H1 (cell line): ENCODE measurements around the gene CX3CR1. TPM values are rescaled to one million over a fixed set of nuclear protein-coding genes. Genes with fewer than 3 reads are reported as not detected.

ENCODE experiments used
- CTCF ChIA-PET: fragments of 300-600 bp; sonication (Branson Sonifier 250); formaldehyde crosslinking; loops from one replicate; lab custom pipeline; 2021; ENCODE audit not compliant: partially characterized antibody; lab: Charles Lee
- POLR2A ChIA-PET: fragments of 300-600 bp; sonication (Branson Sonifier 250); formaldehyde crosslinking; loops from one replicate; lab custom pipeline; 2021; ENCODE audit warnings: inconsistent platforms; ENCODE audit not compliant: partially characterized antibody; lab: Charles Lee
- DNase-seq, 2 experiments: peaks; one replicate each; pipeline versions ENCODE4 v3.0.0 to v3.0.0-alpha.2; 2010 to 2022; ENCODE audit warnings: low spot score in 2 of 2, low read depth in 1 of 2, mixed read lengths in 1 of 2
- FAIRE-seq: peaks from 2 replicates; lab custom pipeline; 2011; peaks lifted over from hg19 to GRCh38; lab: Jason Lieb, UNC
- H2AFZ ChIP-seq: 2 replicates; pipeline ENCODE4 v1.8.1; 2012; ENCODE audit warnings: low read length, inconsistent platforms
- H2AK5ac ChIP-seq: 2 replicates; pipeline ENCODE4 v1.6.1; 2013; ENCODE audit warnings: low read depth, low read length
- H2BK120ac ChIP-seq: replicated peaks from 2 replicates; pipeline ENCODE3; 2013; ENCODE audit warnings: low read depth, low read length, inconsistent platforms
- H2BK12ac ChIP-seq: 2 replicates; pipeline ENCODE4 v1.6.1; 2013; ENCODE audit warnings: low read depth, low read length
- H2BK15ac ChIP-seq: 2 replicates; pipeline ENCODE4 v1.6.1; 2013; ENCODE audit warnings: low read length
- H2BK20ac ChIP-seq: 2 replicates; pipeline ENCODE4 v1.6.1; 2013; ENCODE audit warnings: low read length
- H2BK5ac ChIP-seq: 2 replicates; pipeline ENCODE4 v1.6.1; 2013; ENCODE audit warnings: low read depth, low read length
- H3K14ac ChIP-seq: 2 replicates; pipeline ENCODE4 v1.6.1; 2013; ENCODE audit warnings: inconsistent platforms; ENCODE audit not compliant: insufficient read length
- H3K18ac ChIP-seq: 2 replicates; pipeline ENCODE4 v1.6.1; 2013; ENCODE audit warnings: low read length; ENCODE audit errors: extremely low read depth
- H3K23ac ChIP-seq: 2 replicates; pipeline ENCODE4 v1.6.1; 2013; ENCODE audit warnings: inconsistent platforms; ENCODE audit not compliant: insufficient read length
- H3K23me2 ChIP-seq: 2 replicates; pipeline ENCODE4 v1.6.1; 2013; ENCODE audit warnings: low read depth, low read length
- H3K27ac ChIP-seq: 2 replicates; pipeline ENCODE4 v1.6.1; 2011; ENCODE audit warnings: low read depth, low read length, inconsistent platforms
- H3K27me3 ChIP-seq, 4 experiments: replicated peaks in 1 of 4; 1 replicate in 1 of 4; 2 replicates in 3 of 4; pipeline versions ENCODE4 v1.6.1 to v1.8.1; 2011 to 2013; ENCODE audit warnings: low read length in 3 of 4, mild to moderate bottlenecking in 3 of 4, inconsistent platforms in 2 of 4, mixed read lengths in 2 of 4, moderate library complexity in 1 of 4; ENCODE audit not compliant: control insufficient read depth in 3 of 4, insufficient read depth in 3 of 4; ENCODE audit errors: extremely low read depth in 1 of 4
- H3K36me3 ChIP-seq, 4 experiments: 2 replicates each; pipeline versions ENCODE4 v1.6.1 to v1.8.1; 2011 to 2013; ENCODE audit warnings: mild to moderate bottlenecking in 4 of 4, low read length in 3 of 4, moderate library complexity in 2 of 4, control low read depth in 1 of 4, inconsistent platforms in 1 of 4; ENCODE audit not compliant: insufficient read depth in 4 of 4, control insufficient read depth in 2 of 4
- H3K4ac ChIP-seq: replicated peaks from 2 replicates; pipeline ENCODE3; 2013; ENCODE audit warnings: low read length, low read depth, mixed read lengths, inconsistent platforms; ENCODE audit not compliant: insufficient read length
- H3K4me1 ChIP-seq, 4 experiments: replicated peaks in 1 of 4; 1 replicate in 1 of 4; 2 replicates in 3 of 4; pipeline versions ENCODE4 v1.6.1 to v1.8.1; 2011 to 2013; ENCODE audit warnings: low read length in 3 of 4, inconsistent platforms in 2 of 4, mixed read lengths in 1 of 4; ENCODE audit not compliant: insufficient read depth in 4 of 4, control insufficient read depth in 3 of 4
- H3K4me2 ChIP-seq, 2 experiments: 2 replicates each; pipeline versions ENCODE4 v1.6.1 to v1.8.1; 2011 to 2013; ENCODE audit warnings: low read depth in 2 of 2, low read length in 2 of 2, control low read depth in 1 of 2, inconsistent platforms in 1 of 2, mild to moderate bottlenecking in 1 of 2; ENCODE audit not compliant: insufficient read depth in 1 of 2
- H3K4me3 ChIP-seq, 4 experiments: fragments of 200-600, 300-600 bp in 1 of 4; sonication (generic), shearing (Covaris generic), sonication (Bioruptor Twin) in 1 of 4; 2 replicates each; pipeline versions ENCODE4 v1.5.1 to v1.8.1; 2011 to 2016; ENCODE audit warnings: low read length in 4 of 4, low read depth in 3 of 4, control low read depth in 2 of 4, inconsistent platforms in 2 of 4, mild to moderate bottlenecking in 2 of 4, mixed read lengths in 1 of 4, moderate library complexity in 1 of 4; ENCODE audit not compliant: insufficient read depth in 2 of 4; ENCODE audit errors: extremely low read depth in 1 of 4
- H3K56ac ChIP-seq: replicated peaks from 2 replicates; pipeline ENCODE3; 2013; ENCODE audit warnings: low read depth, mild to moderate bottlenecking, mixed read lengths, low read length, inconsistent platforms; ENCODE audit not compliant: insufficient read length
- H3K79me1 ChIP-seq: 2 replicates; pipeline ENCODE4 v1.6.1; 2013; ENCODE audit warnings: low read depth, low read length, control low read depth
- H3K79me2 ChIP-seq, 2 experiments: 2 replicates each; pipeline versions ENCODE4 v1.6.1 to v1.8.1; 2012 to 2013; ENCODE audit warnings: low read length in 2 of 2, mild to moderate bottlenecking in 2 of 2, inconsistent platforms in 1 of 2; ENCODE audit not compliant: insufficient read depth in 2 of 2, control insufficient read depth in 1 of 2
- H3K9ac ChIP-seq, 4 experiments: replicated peaks in 1 of 4; 1 replicate in 1 of 4; 2 replicates in 3 of 4; pipeline versions ENCODE4 v1.6.1 to v1.8.1; 2011 to 2013; ENCODE audit warnings: low read depth in 3 of 4, low read length in 3 of 4, control low read depth in 2 of 4, mild to moderate bottlenecking in 2 of 4, moderate library complexity in 2 of 4, inconsistent platforms in 1 of 4; ENCODE audit errors: extremely low read depth in 1 of 4
- H3K9me3 ChIP-seq, 2 experiments: 2 replicates each; pipeline versions ENCODE4 v1.6.1 to v1.8.1; 2012 to 2013; ENCODE audit warnings: mild to moderate bottlenecking in 2 of 2, moderate library complexity in 2 of 2, control low read depth in 1 of 2, inconsistent platforms in 1 of 2, low read depth in 1 of 2, low read length in 1 of 2, mixed read lengths in 1 of 2; ENCODE audit not compliant: insufficient read depth in 2 of 2
- H4K20me1 ChIP-seq, 2 experiments: replicated peaks in 1 of 2; 2 replicates each; pipeline versions ENCODE3 to v1.8.1; 2011 to 2013; ENCODE audit warnings: inconsistent platforms in 2 of 2, low read length in 2 of 2, mild to moderate bottlenecking in 1 of 2; ENCODE audit not compliant: insufficient read depth in 2 of 2, control insufficient read depth in 1 of 2
- H4K5ac ChIP-seq: 2 replicates; pipeline ENCODE4 v1.6.1; 2013; ENCODE audit warnings: low read length, low read depth, mixed read lengths, inconsistent platforms; ENCODE audit not compliant: insufficient read length
- H4K8ac ChIP-seq: 2 replicates; pipeline ENCODE4 v1.8.0; 2013; ENCODE audit warnings: mild to moderate bottlenecking, moderate library complexity, low read length, inconsistent platforms; ENCODE audit not compliant: insufficient read depth; ENCODE audit errors: extremely low read depth
- H4K91ac ChIP-seq: replicated peaks from 2 replicates; pipeline ENCODE3; 2013; ENCODE audit warnings: low read length, mixed read lengths, inconsistent platforms; ENCODE audit not compliant: insufficient read length
- ATF2 ChIP-seq: IDR thresholded peaks from 2 replicates; pipeline ENCODE4 v1.6.1; 2012; ENCODE audit warnings: low read length, inconsistent platforms
- CEBPB ChIP-seq: IDR thresholded peaks from 2 replicates; pipeline ENCODE4 v1.6.1; 2012; ENCODE audit warnings: low read depth, low read length
- CTCF ChIP-seq, 3 experiments: IDR thresholded peaks; 1 replicate in 2 of 3; 2 replicates in 1 of 3; pipeline versions ENCODE4 v1.5.1 to v1.6.1; 2011; ENCODE audit warnings: low read length in 3 of 3, mild to moderate bottlenecking in 3 of 3, inconsistent platforms in 2 of 3, low read depth in 1 of 3, moderate library complexity in 1 of 3; ENCODE audit not compliant: insufficient read depth in 1 of 3; ENCODE audit errors: control extremely low read depth in 1 of 3
- KDM1A ChIP-seq: fragments of 200-600, 300-600 bp; sonication (generic); IDR thresholded peaks from 2 replicates; pipeline ENCODE4 v1.7.1; 2016; ENCODE audit warnings: mild to moderate bottlenecking, low read length, borderline replicate concordance
- RXRA ChIP-seq: IDR thresholded peaks from 2 replicates; pipeline ENCODE4 v1.6.1; 2011; ENCODE audit warnings: low read depth, mild to moderate bottlenecking, low read length, moderate library complexity; ENCODE audit not compliant: insufficient read depth
- SIX5 ChIP-seq: IDR thresholded peaks from 2 replicates; pipeline ENCODE4 v1.6.1; 2011; ENCODE audit warnings: mild to moderate bottlenecking, low read depth, low read length
- SP4 ChIP-seq: IDR thresholded peaks from 2 replicates; pipeline ENCODE4 v1.6.1; 2012; ENCODE audit warnings: low read length, inconsistent platforms
- TAF1 ChIP-seq: IDR thresholded peaks from 2 replicates; pipeline ENCODE4 v1.6.1; 2011; ENCODE audit warnings: mild to moderate bottlenecking, low read depth, low read length
- TEAD4 ChIP-seq: IDR thresholded peaks from 2 replicates; pipeline ENCODE4 v1.6.1; 2012; ENCODE audit warnings: low read depth, low read length, inconsistent platforms, mixed read lengths
- WGBS, 2 experiments: shearing (Covaris generic) in 1 of 2; methylation state at CpG; one replicate each; pipeline versions ENCODE4 v1.1.6 to v1.1.7; 2013 to 2015; ENCODE audit warnings: low lambda C conversion rate in 2 of 2, mixed read lengths in 2 of 2, inconsistent platforms in 1 of 2, low coverage in 1 of 2, missing lambda C conversion rate in 1 of 2; ENCODE audit not compliant: insufficient replicate concordance in 2 of 2, insufficient coverage in 1 of 2, insufficient read length in 1 of 2; ENCODE audit errors: extremely low coverage in 1 of 2, missing lambda C conversion rate in 1 of 2; 5-methylcytosine and 5-hydroxymethylcytosine counted together
- polyA plus RNA-seq, 7 experiments: library from polyadenylated mRNA; depleted of rRNA in 3 of 7; stranded (reverse) in 5 of 7; unstranded in 2 of 7; fragments of >200 nt in 5 of 7; fragments of 200-250 nt in 2 of 7; gene quantifications; 1 replicate in 5 of 7; 2 replicates in 1 of 7; 4 replicates in 1 of 7; pipeline versions ENCODE4 v1.2.1 to v1.2.3, GENCODE V29; 2011 to 2013; ENCODE audit warnings: missing spikeins in 2 of 7, mixed read lengths in 2 of 7
- total RNA-seq: library from RNA; stranded (reverse); fragmentation: NEBNext Ultra II Directional; extraction: Animal tissue kit (Norgen Biotek cat#: 25700); gene quantifications from 2 replicates; pipeline ENCODE4 v1.2.1, GENCODE V29; 2021

Gene CX3CR1
- total and polyA plus RNA-seq, 2 of the 8 experiments (the other 6 are each of a cell fraction or from before 2014, with no cell fraction given), result 0.08 TPM; not detected in 1

- Histone ChIP-seq H2BK15ac (0 out of 2 replicates have a peak overlapping the region, but pooled peaks have one; percentile 18), H3K4me3 (no peak overlapping the region), H3K36me3 (no peaks in the 10 kb centered on the region), H2BK12ac (no peak overlapping the region), H4K20me1 (no peaks in the 10 kb centered on the region), H3K4ac (no peak overlapping the region), H3K79me2 (no peaks in the 10 kb centered on the region), H2BK5ac (no peak overlapping the region), H3K18ac (no peak overlapping the region), H3K9me3 (no peaks in the 10 kb centered on the region; a peak in 1 of 4 replicates), H3K23ac (no peak overlapping the region), H3K4me1 (no peaks in the 10 kb centered on the region; a peak in 2 of 7 replicates), H3K4me2 (no peak overlapping the region), H3K79me1 (no peaks in the 10 kb centered on the region), H3K9ac (no peak overlapping the region), H2AFZ (no peak overlapping the region), H3K14ac (no peak overlapping the region), H2BK20ac (no peak overlapping the region), H3K27ac (no peak overlapping the region), H4K5ac (no peak overlapping the region), H3K56ac (no peak overlapping the region), H4K8ac (no peak overlapping the region), H2AK5ac (no peak overlapping the region), H4K91ac (no peak overlapping the region), H3K27me3 (no peaks in the 10 kb centered on the region; a peak in 1 of 7 replicates), H2BK120ac (no peak overlapping the region), H3K23me2 (no peaks in the 10 kb centered on the region)
- WGBS, 2 experiments, result 89% methylated on average over 5 of the region's 5 CpGs; no CpG with 5 or more reads in 1 of the 2 experiments
- DNase-seq (no peak), FAIRE-seq (no peak)
- ChIA-PET CTCF (interaction anchor here (0.6 to 30.1 kb wide), 10 partner anchors 11 to 1480 kb away, joined by 3 to 767 read pairs (median 30); partner anchors contain the start of gene XIRP1), POLR2A (no interaction called here)
- TF ChIP-seq SIX5 (no peak), TAF1 (no peak), RXRA (no peak), CTCF (IDR thresholded peaks at IDR 0.05; ENCODE audit: control extremely low read depth in 1 of 3, insufficient read depth in 1 of 3, low read depth in 1 of 3, low read length in 3 of 3) (no peak), KDM1A (no peak), TEAD4 (no peak), ATF2 (no peak), CEBPB (no peak), SP4 (no peak)
Observed at GRCh38 chr3:39295184-39295775, 15.4 kb upstream of the CX3CR1 start.
